ENCODE results near the gene FAM83C.

Gene FAM83C

GRCh38 chr20:35238735-35239134 lies 53.5 kb downstream of the FAM83C start:
- no peak overlapping the region for H3K4me3 ChIP-seq (ENCODE audit: low read length)
- DNase-seq (ENCODE audit: low read depth): no peak
- TF ChIP-seq CTCF (conservative IDR thresholded peaks at IDR 0.05; ENCODE audit: low read depth, low read length): no peak

GRCh38 chr20:35238170-35238569 lies 54.1 kb downstream of the FAM83C start:
- no peak overlapping the region for H3K4me3 ChIP-seq (ENCODE audit: low read length)
- DNase-seq (ENCODE audit: low read depth): no peak
- TF ChIP-seq CTCF (conservative IDR thresholded peaks at IDR 0.05; ENCODE audit: low read depth, low read length): no peak

GRCh38 chr20:35237486-35237885 lies 54.7 kb downstream of the FAM83C start:
- H3K4me3 ChIP-seq (ENCODE audit: low read length): no peak overlapping the region
- DNase-seq (ENCODE audit: low read depth): no peak
- no peak for TF ChIP-seq CTCF (conservative IDR thresholded peaks at IDR 0.05; ENCODE audit: low read depth, low read length)

GRCh38 chr20:35235881-35236280 lies 56.3 kb downstream of the FAM83C start:
- no peak for TF ChIP-seq CTCF (conservative IDR thresholded peaks at IDR 0.05; ENCODE audit: low read depth, low read length)
- DNase-seq (ENCODE audit: low read depth): no peak
- H3K4me3 ChIP-seq (ENCODE audit: low read length): no peak overlapping the region
